WTC11 (cell line): ENCODE data around the gene USH2A.

Experiments used
- CTCF ChIP-seq: fragments of 200-600 bp; IDR thresholded peaks from 2 replicates; pipeline ENCODE4 v1.8.0; 2022; ENCODE audit warnings: antibody characterized with exemption
- ESRRA ChIP-seq: sonication (generic); formaldehyde crosslinking; IDR thresholded peaks from 2 replicates; pipeline ENCODE4 v1.8.1; 2022; ENCODE audit warnings: mild to moderate bottlenecking, missing genetic modification reagents, borderline replicate concordance
- FOXP1 ChIP-seq: sonication (generic); formaldehyde crosslinking; IDR thresholded peaks from 2 replicates; pipeline ENCODE4 v1.8.0; 2022; ENCODE audit warnings: missing genetic modification reagents, mild to moderate bottlenecking, moderate library complexity, borderline replicate concordance
- FOXP4 ChIP-seq: sonication (generic); formaldehyde crosslinking; IDR thresholded peaks from 2 replicates; pipeline ENCODE4 v1.8.0; 2022; ENCODE audit warnings: mild to moderate bottlenecking, missing genetic modification reagents
- HMGA2 ChIP-seq: fragments of 250-450 bp; sonication (Bioruptor Pico); IDR thresholded peaks from 2 replicates; pipeline ENCODE4 v1.4.0; 2021; ENCODE audit warnings: mild to moderate bottlenecking, moderate library complexity
- IRF1 ChIP-seq: sonication (generic); formaldehyde crosslinking; IDR thresholded peaks from 2 replicates; pipeline ENCODE4 v1.8.0; 2023; ENCODE audit warnings: missing genetic modification reagents
- IRF2 ChIP-seq: sonication (generic); formaldehyde crosslinking; IDR thresholded peaks from 2 replicates; pipeline ENCODE4 v1.8.0; 2022; ENCODE audit warnings: low read depth, missing genetic modification reagents, borderline replicate concordance
- KAT7 ChIP-seq: sonication (generic); formaldehyde crosslinking; IDR thresholded peaks from 2 replicates; pipeline ENCODE4 v1.8.1; 2023; ENCODE audit warnings: missing genetic modification reagents, mild to moderate bottlenecking, borderline replicate concordance
- SOX15 ChIP-seq: fragments of 250-450 bp; sonication (Bioruptor Pico); IDR thresholded peaks from 2 replicates; pipeline ENCODE4 v1.9.0; 2021; ENCODE audit warnings: mild to moderate bottlenecking
- TEAD4 ChIP-seq: sonication (generic); formaldehyde crosslinking; IDR thresholded peaks from 2 replicates; pipeline ENCODE4 v1.8.0; 2022; ENCODE audit warnings: mild to moderate bottlenecking, missing genetic modification reagents
- ZBTB43 ChIP-seq: sonication (generic); formaldehyde crosslinking; IDR thresholded peaks from 2 replicates; pipeline ENCODE4 v1.8.1; 2023; ENCODE audit warnings: mild to moderate bottlenecking, missing genetic modification reagents
- ZNF121 ChIP-seq: sonication (generic); formaldehyde crosslinking; IDR thresholded peaks from 2 replicates; pipeline ENCODE4 v1.8.0; 2023; ENCODE audit warnings: missing genetic modification reagents
- ZSCAN18 ChIP-seq: fragments of 250-450 bp; sonication (Bioruptor Pico); IDR thresholded peaks from 2 replicates; pipeline ENCODE4 v2.1.2; 2022; ENCODE audit warnings: mild to moderate bottlenecking, moderate library complexity

- TF ChIP-seq CTCF (no peak), KAT7 (no peak), FOXP4 (CRISPR knock-in tag) (no peak), SOX15 (no peak), IRF2 (CRISPR knock-in tag) (no peak), IRF1 (no peak), ZSCAN18 (CRISPR knock-in tag) (no peak), HMGA2 (CRISPR knock-in tag) (no peak), ZNF121 (no peak), ZBTB43 (CRISPR knock-in tag) (no peak), TEAD4 (no peak), FOXP1 (CRISPR knock-in tag) (no peak), ESRRA (CRISPR knock-in tag) (no peak)
Observed at GRCh38 chr1:216178281-216178680, 245.0 kb downstream of the USH2A start.
